PC-3 (cell line): ENCODE results near the gene TLR1. TPM values are rescaled to one million over a fixed set of nuclear protein-coding genes. Genes with fewer than 3 reads are reported as not detected.

ENCODE experiments used
- ATAC-seq: fragments of 200-7000 bp; cut with Tn5 transposase; 2 replicates; pipeline ENCODE4 v1.9.1; 2020; ENCODE audit warnings: mild to moderate bottlenecking, moderate library complexity
- BruUV-seq: library from RNA; stranded (reverse); fragments of 400-500 nt; replicated peaks from 2 replicates; lab custom pipeline; 2021; lab: Mats Ljungman, UMichigan
- CTCF ChIA-PET: fragments of 300-600 bp; sonication (Branson Sonifier 250); formaldehyde crosslinking; loops from one replicate; lab custom pipeline; 2022; ENCODE audit warnings: antibody characterized with exemption; lab: Charles Lee
- POLR2A ChIA-PET: fragments of 300-600 bp; sonication (Branson Sonifier 250); formaldehyde crosslinking; loops from one replicate; lab custom pipeline; 2022; ENCODE audit warnings: antibody characterized with exemption; ENCODE audit not compliant: unreplicated experiment; lab: Charles Lee
- DNase-seq: peaks from one replicate; pipeline ENCODE4 v3.0.0-alpha.2; 2015
- H2AFZ ChIP-seq: fragments of 300-600 bp; sonication (generic); 2 replicates; pipeline ENCODE4 v1.6.0; 2016; ENCODE audit warnings: antibody characterized with exemption, low read length
- H3F3A ChIP-seq: fragments of 300-600 bp; sonication (generic); one replicate; pipeline ENCODE4 v1.6.0; 2017; ENCODE audit warnings: antibody characterized with exemption, low read length, control low read depth, mild to moderate bottlenecking; ENCODE audit not compliant: unreplicated experiment
- H3K27ac ChIP-seq: fragments of 300-600 bp; sonication (generic); 2 replicates; pipeline ENCODE4 v1.5.1; 2016; ENCODE audit warnings: mild to moderate bottlenecking, low read length
- H3K27me3 ChIP-seq: fragments of 300-600 bp; sonication (generic); 2 replicates; pipeline ENCODE4 v1.6.1; 2016; ENCODE audit warnings: low read length, mixed read lengths
- H3K36me3 ChIP-seq: fragments of 300-600 bp; sonication (generic); 2 replicates; pipeline ENCODE4 v1.6.1; 2016; ENCODE audit warnings: low read depth, mixed run types, low read length, mixed read lengths
- H3K4me1 ChIP-seq: fragments of 300-600 bp; sonication (generic); 2 replicates; pipeline ENCODE4 v1.5.1; 2016; ENCODE audit warnings: low read length; ENCODE audit not compliant: insufficient read depth
- H3K4me2 ChIP-seq: fragments of 300-600 bp; sonication (generic); 2 replicates; pipeline ENCODE4 v1.6.0; 2016; ENCODE audit warnings: low read length
- H3K4me3 ChIP-seq: fragments of 300-600 bp; sonication (generic); 2 replicates; pipeline ENCODE4 v1.5.1; 2016; ENCODE audit warnings: mild to moderate bottlenecking, low read length, mixed read lengths
- H3K79me2 ChIP-seq: fragments of 300-600 bp; sonication (generic); 2 replicates; pipeline ENCODE4 v1.6.1; 2017; ENCODE audit warnings: low read length, mixed read lengths
- H3K9ac ChIP-seq: fragments of 300-600 bp; sonication (generic); 2 replicates; pipeline ENCODE4 v1.6.0; 2016; ENCODE audit warnings: mild to moderate bottlenecking, low read length
- H3K9me2 ChIP-seq: fragments of 300-600 bp; sonication (generic); replicated peaks from 2 replicates; pipeline ENCODE4 v1.6.1; 2016; ENCODE audit warnings: mixed run types, low read length, mixed read lengths
- H3K9me3 ChIP-seq: fragments of 300-600 bp; sonication (generic); 2 replicates; pipeline ENCODE4 v1.6.1; 2016; ENCODE audit warnings: low read length, mixed read lengths
- H4K20me1 ChIP-seq: fragments of 300-600 bp; sonication (generic); 2 replicates; pipeline ENCODE4 v1.6.1; 2016; ENCODE audit warnings: low read length, mixed read lengths
- EZH2 ChIP-seq: fragments of 300-600 bp; sonication (generic); IDR thresholded peaks from one replicate; pipeline ENCODE4 v1.6.1; 2017; ENCODE audit warnings: antibody characterized with exemption, mild to moderate bottlenecking, low read length; ENCODE audit not compliant: unreplicated experiment
- EZH2phosphoT487 ChIP-seq: fragments of 300-600 bp; sonication (generic); IDR thresholded peaks from 2 replicates; pipeline ENCODE4 v1.6.1; 2018; ENCODE audit warnings: mild to moderate bottlenecking, antibody characterized with exemption, low read length, borderline replicate concordance
- intact Hi-C: fragments of 100-400 bp; cut with micrococcal nuclease; formaldehyde crosslinking; loops from 2 replicates; pipeline ENCODE4 v1.9.0; 2023
- total RNA-seq: library from RNA; depleted of rRNA; stranded (reverse); fragments of >200 nt; gene quantifications from 2 replicates; pipeline ENCODE4 v1.2.3, GENCODE V29; 2014
- TF ChIP-seq, protein P1 (sequence below): fragments of 300-600 bp; sonication (generic); conservative IDR thresholded peaks from 2 replicates; pipeline ENCODE4 v1.5.1; 2017; ENCODE audit warnings: antibody characterized with exemption, low read depth, mild to moderate bottlenecking, low read length

The TLR1 gene
- total RNA-seq, 1 experiment from 2014 or later: 0.47 TPM

DNA sequence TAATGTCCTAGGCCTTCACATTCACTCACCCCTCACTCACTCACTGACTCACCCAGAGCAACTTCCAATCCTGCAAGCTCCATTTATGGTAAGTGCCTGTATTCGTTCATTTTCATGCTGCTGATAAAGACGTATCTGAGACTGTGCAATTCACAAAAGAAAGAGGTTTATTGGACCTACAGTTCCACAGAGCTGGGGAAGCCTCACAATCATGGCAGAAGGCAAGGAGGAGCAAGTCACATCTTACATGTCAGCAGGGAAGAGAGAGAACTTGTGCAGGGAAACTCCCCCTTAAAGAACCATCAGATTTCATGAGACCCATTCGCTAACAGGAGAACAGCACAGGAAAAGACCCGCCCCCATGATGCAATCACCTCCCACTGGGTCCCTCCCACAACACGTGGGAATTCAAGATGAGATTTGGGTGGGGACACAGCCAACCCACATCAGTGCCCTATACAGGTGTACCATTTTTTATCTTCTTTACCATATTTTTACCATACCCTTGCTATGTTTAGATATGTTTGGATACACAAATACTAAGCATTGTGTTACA, 18.2 kb upstream of the TLR1 start:
- no peaks in the 10 kb centered on the region for H3K27me3 ChIP-seq
- H3K79me2 ChIP-seq: no peaks in the 10 kb centered on the region
- H3K4me1 ChIP-seq: peaks cover 24% of the 10 kb centered on the region
- DNase-seq (no peak), ATAC-seq (no peak)
- CTCF ChIA-PET: no interaction called here
- no peak overlapping the region for H2AFZ ChIP-seq
- H3F3A ChIP-seq: no peaks in the 10 kb centered on the region
- intact Hi-C loops: no loop called here
- TF ChIP-seq EZH2phosphoT487 (no peak), EZH2 (no peak)
- TF ChIP-seq, protein P1, sequence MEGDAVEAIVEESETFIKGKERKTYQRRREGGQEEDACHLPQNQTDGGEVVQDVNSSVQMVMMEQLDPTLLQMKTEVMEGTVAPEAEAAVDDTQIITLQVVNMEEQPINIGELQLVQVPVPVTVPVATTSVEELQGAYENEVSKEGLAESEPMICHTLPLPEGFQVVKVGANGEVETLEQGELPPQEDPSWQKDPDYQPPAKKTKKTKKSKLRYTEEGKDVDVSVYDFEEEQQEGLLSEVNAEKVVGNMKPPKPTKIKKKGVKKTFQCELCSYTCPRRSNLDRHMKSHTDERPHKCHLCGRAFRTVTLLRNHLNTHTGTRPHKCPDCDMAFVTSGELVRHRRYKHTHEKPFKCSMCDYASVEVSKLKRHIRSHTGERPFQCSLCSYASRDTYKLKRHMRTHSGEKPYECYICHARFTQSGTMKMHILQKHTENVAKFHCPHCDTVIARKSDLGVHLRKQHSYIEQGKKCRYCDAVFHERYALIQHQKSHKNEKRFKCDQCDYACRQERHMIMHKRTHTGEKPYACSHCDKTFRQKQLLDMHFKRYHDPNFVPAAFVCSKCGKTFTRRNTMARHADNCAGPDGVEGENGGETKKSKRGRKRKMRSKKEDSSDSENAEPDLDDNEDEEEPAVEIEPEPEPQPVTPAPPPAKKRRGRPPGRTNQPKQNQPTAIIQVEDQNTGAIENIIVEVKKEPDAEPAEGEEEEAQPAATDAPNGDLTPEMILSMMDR: no peak
- no peak overlapping the region for H3K9ac ChIP-seq
- no peaks in the 10 kb centered on the region for H3K9me2 ChIP-seq
- H3K36me3 ChIP-seq: no peaks in the 10 kb centered on the region
- H3K4me3 ChIP-seq: no peak overlapping the region
- no peak overlapping the region for H3K27ac ChIP-seq
- no peak overlapping the region for H3K4me2 ChIP-seq
- BruUV-seq: no TSS peak
- H3K9me3 ChIP-seq: no peaks in the 10 kb centered on the region
- POLR2A ChIA-PET: no interaction called here
- H4K20me1 ChIP-seq: no peaks in the 10 kb centered on the region

DNA sequence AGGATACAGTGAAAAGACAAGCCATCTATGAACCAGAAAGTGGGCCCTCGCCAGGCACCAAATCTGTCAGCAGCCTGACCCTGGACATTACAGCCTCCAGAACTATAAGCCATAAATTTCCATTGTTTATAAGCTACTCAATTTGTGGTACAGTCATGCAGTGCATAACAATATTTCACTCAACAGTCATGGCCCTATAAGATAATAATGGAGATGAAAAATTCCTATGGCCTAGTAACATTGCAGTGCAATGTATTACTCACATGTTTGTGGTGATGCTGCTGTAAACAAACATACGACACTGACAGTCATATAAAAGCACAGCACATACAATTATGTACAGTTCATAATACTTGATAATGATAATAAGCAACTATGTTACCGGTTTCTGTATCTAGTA, 17.1 kb upstream of the TLR1 start:
- Histone ChIP-seq H3F3A (no peaks in the 10 kb centered on the region), H3K27me3 (no peaks in the 10 kb centered on the region), H3K4me2 (no peak overlapping the region), H3K36me3 (no peaks in the 10 kb centered on the region), H3K9me3 (no peaks in the 10 kb centered on the region), H3K4me1 (peaks cover 24% of the 10 kb centered on the region), H3K9ac (no peak overlapping the region), H3K4me3 (no peak overlapping the region), H3K9me2 (no peaks in the 10 kb centered on the region), H2AFZ (no peak overlapping the region), H3K27ac (peak overlapping the region; percentile 48), H4K20me1 (no peaks in the 10 kb centered on the region), H3K79me2 (no peaks in the 10 kb centered on the region)
- no peak for TF ChIP-seq EZH2
- TF ChIP-seq EZH2phosphoT487: no peak
- TF ChIP-seq, protein P1: no peak
- ATAC-seq: no peak
- ChIA-PET CTCF (no interaction called here), POLR2A (no interaction called here)
- DNase-seq: peak; percentile 45
- BruUV-seq: no TSS peak
- intact Hi-C loops: no loop called here

GRCh38 chr4:38820329-38821061, 15.9 kb upstream of the TLR1 start:
- Histone ChIP-seq H3K36me3 (no peaks in the 10 kb centered on the region), H3K4me1 (peaks cover 24% of the 10 kb centered on the region), H3F3A (no peaks in the 10 kb centered on the region), H3K4me3 (no peak overlapping the region), H3K27me3 (no peaks in the 10 kb centered on the region), H3K27ac (peak overlapping the region; percentile 94), H4K20me1 (no peaks in the 10 kb centered on the region), H3K9me3 (no peaks in the 10 kb centered on the region), H3K9ac (peak overlapping the region; percentile 65), H3K9me2 (no peaks in the 10 kb centered on the region), H3K79me2 (no peaks in the 10 kb centered on the region), H3K4me2 (peak overlapping the region; percentile 35; the same call in 1 of the 2 replicates), H2AFZ (no peak overlapping the region)
- TF ChIP-seq EZH2phosphoT487 (no peak), EZH2 (no peak)
- TF ChIP-seq, protein P1: no peak
- no TSS peak for BruUV-seq
- ChIA-PET POLR2A (no interaction called here), CTCF (no interaction called here)
- no peak for ATAC-seq
- DNase-seq: peak; percentile 15
- intact Hi-C loops: no loop called here
